Activated naive CD4-positive, alpha-beta T cell treated with anti-CD3 and anti-CD28 coated beads, Interleukin-2, amount 10 ng/mL, durations not matched to agents 7 days and 5 days (primary cell): ENCODE data around the gene C1GALT1C1.

Experiments
- CTCF ChIA-PET: fragments of 350-600 bp; sonication (Branson Sonifier 250); formaldehyde crosslinking; loops from one replicate; lab custom pipeline; 2021; ENCODE audit warnings: antibody characterized with exemption; lab: Charles Lee
- DNase-seq: peaks from one replicate; pipeline ENCODE4 v3.0.0-alpha.2; 2020
- H3K27ac Mint-ChIP-seq: one replicate; pipeline ENCODE4 v1.8.0; 2021; ENCODE audit warnings: mild to moderate bottlenecking, moderate library complexity, mixed read lengths
- H3K27me3 Mint-ChIP-seq: one replicate; pipeline ENCODE4 v1.8.0; 2021; ENCODE audit warnings: mild to moderate bottlenecking, mixed read lengths
- H3K36me3 Mint-ChIP-seq: one replicate; pipeline ENCODE4 v1.8.0; 2021; ENCODE audit warnings: mixed read lengths
- H3K4me1 Mint-ChIP-seq: one replicate; pipeline ENCODE4 v1.8.0; 2021; ENCODE audit warnings: mixed read lengths
- H3K4me3 Mint-ChIP-seq: one replicate; pipeline ENCODE4 v1.8.0; 2021; ENCODE audit warnings: mild to moderate bottlenecking, moderate library complexity, mixed read lengths
- H3K9me3 Mint-ChIP-seq: one replicate; pipeline ENCODE4 v1.8.0; 2021; ENCODE audit warnings: mixed read lengths

C1GALT1C1 gene

GRCh38 chrX:120638619-120639018 lies 8.8 kb upstream of the C1GALT1C1 start:
- H3K4me3 Mint-ChIP-seq: no peak overlapping the region
- no peaks in the 10 kb centered on the region for H3K9me3 Mint-ChIP-seq
- no peaks in the 10 kb centered on the region for H3K27me3 Mint-ChIP-seq
- H3K27ac Mint-ChIP-seq: no peak overlapping the region
- no peak for DNase-seq
- H3K4me1 Mint-ChIP-seq: no peaks in the 10 kb centered on the region
- H3K36me3 Mint-ChIP-seq: no peaks in the 10 kb centered on the region
- CTCF ChIA-PET: no interaction called here

DNA sequence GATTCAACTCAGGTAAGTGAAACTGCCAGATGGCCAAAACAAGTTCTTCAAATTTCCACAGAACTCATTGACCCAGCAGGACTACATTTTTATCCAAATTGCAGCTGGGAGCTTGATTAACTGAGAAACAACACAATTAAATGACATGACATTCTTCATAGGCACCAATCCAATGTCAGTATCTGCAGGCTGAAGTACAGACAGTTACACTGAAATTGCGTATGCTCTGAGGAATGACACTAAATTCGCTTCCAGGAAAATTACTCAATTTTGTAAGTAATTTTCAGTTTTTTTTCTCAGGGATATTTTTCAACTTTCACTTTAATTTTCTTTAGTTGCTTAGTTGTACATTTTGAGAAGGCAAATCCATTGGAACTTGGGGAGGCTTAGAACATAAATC lies 4.5 kb downstream of the C1GALT1C1 start:
- H3K27me3 Mint-ChIP-seq: no peaks in the 10 kb centered on the region
- CTCF ChIA-PET: no interaction called here

DNA sequence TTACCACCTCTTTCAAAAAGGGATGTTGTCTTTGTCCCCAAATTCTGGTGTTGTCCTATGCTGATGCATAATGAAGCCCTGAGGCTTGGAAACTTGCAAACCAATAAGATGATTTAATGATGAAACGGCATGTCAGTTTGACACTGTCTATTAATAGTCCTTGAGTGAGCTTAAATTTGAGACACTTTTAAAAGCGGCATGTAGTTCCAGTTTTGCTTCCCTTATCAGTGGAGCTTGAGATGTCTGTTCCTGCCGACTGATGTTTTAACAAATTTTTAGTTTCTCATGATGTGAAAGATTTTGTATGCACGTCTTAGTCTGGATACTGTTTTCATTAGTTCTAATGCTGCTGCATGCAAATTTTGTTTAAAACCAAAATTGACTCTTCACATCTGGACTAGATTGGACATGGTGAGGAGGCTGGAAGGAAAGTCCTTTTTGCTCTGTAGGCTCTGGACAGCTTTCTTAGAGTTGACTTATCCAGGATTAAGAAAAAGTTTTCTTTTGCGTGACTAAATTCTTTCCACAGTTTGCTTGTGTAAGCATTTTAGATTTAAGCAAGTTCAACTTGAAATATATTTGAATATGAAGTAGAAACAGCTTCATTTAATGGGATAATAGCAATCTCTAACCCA lies 11.7 kb downstream of the C1GALT1C1 start:
- H3K36me3 Mint-ChIP-seq: peaks cover 28% of the 10 kb centered on the region

More for the DNA sequence above, 4.5 kb downstream of the C1GALT1C1 start:
- Mint-ChIP-seq H3K9me3 (no peaks in the 10 kb centered on the region), H3K4me3 (no peak overlapping the region), H3K36me3 (peaks cover 33% of the 10 kb centered on the region), H3K4me1 (peaks cover 29% of the 10 kb centered on the region), H3K27ac (peak overlapping the region; percentile 8)
- DNase-seq: no peak

DNA sequence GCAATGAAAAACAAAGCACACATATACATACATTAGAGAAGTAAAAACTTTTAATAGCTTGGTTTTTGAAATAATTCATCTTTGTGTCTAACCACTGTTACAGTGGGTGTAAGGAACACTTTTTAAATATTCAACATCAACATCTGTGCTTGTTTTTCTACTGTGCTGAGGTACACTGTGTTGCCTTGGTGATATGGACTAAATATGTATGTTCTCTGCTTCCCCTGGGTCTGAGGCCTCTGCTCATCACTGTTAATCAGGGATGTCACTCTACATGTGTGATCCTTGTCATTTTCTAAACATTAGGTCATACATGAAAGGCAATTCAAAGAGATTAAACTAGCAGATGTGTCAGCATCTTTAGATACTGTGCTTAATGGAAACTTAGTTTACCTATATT lies 15.0 kb downstream of the C1GALT1C1 start:
- H3K9me3 Mint-ChIP-seq: no peaks in the 10 kb centered on the region
- H3K27me3 Mint-ChIP-seq: no peaks in the 10 kb centered on the region
- CTCF ChIA-PET: no interaction called here
- no peaks in the 10 kb centered on the region for H3K4me1 Mint-ChIP-seq
- peaks cover 26% of the 10 kb centered on the region for H3K36me3 Mint-ChIP-seq
- no peak overlapping the region for H3K27ac Mint-ChIP-seq
- H3K4me3 Mint-ChIP-seq: no peak overlapping the region
- no peak for DNase-seq

More for the DNA sequence above, 11.7 kb downstream of the C1GALT1C1 start:
- H3K27ac Mint-ChIP-seq: no peak overlapping the region
- no peak overlapping the region for H3K4me3 Mint-ChIP-seq
- H3K9me3 Mint-ChIP-seq: no peaks in the 10 kb centered on the region
- no peaks in the 10 kb centered on the region for H3K4me1 Mint-ChIP-seq
- H3K27me3 Mint-ChIP-seq: no peaks in the 10 kb centered on the region
- no peak for DNase-seq
- CTCF ChIA-PET: no interaction called here

DNA sequence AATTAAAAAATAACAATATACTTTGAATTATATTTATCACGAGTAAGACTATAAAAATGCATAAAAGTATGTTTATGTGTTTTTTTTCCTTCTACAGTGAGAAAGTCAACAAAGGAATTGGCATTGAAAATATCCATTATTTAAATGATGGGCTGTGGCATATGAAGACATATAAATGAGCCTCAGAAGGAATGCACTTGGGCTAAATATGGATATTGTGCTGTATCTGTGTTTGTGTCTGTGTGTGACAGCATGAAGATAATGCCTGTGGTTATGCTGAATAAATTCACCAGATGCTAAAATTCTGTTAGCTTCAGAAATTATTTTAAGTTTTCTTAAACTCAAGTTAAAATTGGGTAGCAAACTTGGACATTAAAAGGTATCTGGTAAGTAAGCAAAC lies 17.8 kb downstream of the C1GALT1C1 start:
- no peak overlapping the region for H3K4me3 Mint-ChIP-seq
- H3K4me1 Mint-ChIP-seq: no peaks in the 10 kb centered on the region
- CTCF ChIA-PET: no interaction called here
- no peak for DNase-seq
- no peak overlapping the region for H3K27ac Mint-ChIP-seq
- no peaks in the 10 kb centered on the region for H3K9me3 Mint-ChIP-seq
- no peaks in the 10 kb centered on the region for H3K27me3 Mint-ChIP-seq
- H3K36me3 Mint-ChIP-seq: peaks cover 26% of the 10 kb centered on the region

GRCh38 chrX:120604361-120604782 lies 25.5 kb downstream of the C1GALT1C1 start:
- peak overlapping the region; percentile 100 for H3K27ac Mint-ChIP-seq
- CTCF ChIA-PET: interaction anchor here (1.0 kb wide), 1 partner anchor 42 kb away, joined by 3 read pairs; no protein-coding TSS in a partner anchor
- DNase-seq: peak; percentile 54
- peaks cover 17% of the 10 kb centered on the region for H3K4me1 Mint-ChIP-seq
- no peaks in the 10 kb centered on the region for H3K27me3 Mint-ChIP-seq
- H3K36me3 Mint-ChIP-seq: peaks cover 13% of the 10 kb centered on the region
- H3K4me3 Mint-ChIP-seq: peak overlapping the region; percentile 96
- no peaks in the 10 kb centered on the region for H3K9me3 Mint-ChIP-seq

GRCh38 chrX:120603707-120604360 lies 26.0 kb downstream of the C1GALT1C1 start, which contains the start of gene MCTS1:
Gene MCTS1 (plus strand): TSS chrX:120604101. CDS start chrX:120604237, 136 bp downstream.
- peaks cover 11% of the 10 kb centered on the region for H3K36me3 Mint-ChIP-seq
- peak; percentile 88 for DNase-seq
- H3K27ac Mint-ChIP-seq: peak within 1 kb of the TSS; percentile 100
- H3K4me1 Mint-ChIP-seq: peaks cover 17% of the 10 kb centered on the region
- CTCF ChIA-PET: interaction anchor here (1.0 kb wide), 1 partner anchor 42 kb away, joined by 3 read pairs; no protein-coding TSS in a partner anchor
- no peaks in the 10 kb centered on the region for H3K27me3 Mint-ChIP-seq
- H3K4me3 Mint-ChIP-seq: peak within 1 kb of the TSS; percentile 96
- H3K9me3 Mint-ChIP-seq: no peaks in the 10 kb centered on the region

GRCh38 chrX:120585702-120586101 lies 44.2 kb downstream of the C1GALT1C1 start:
- Mint-ChIP-seq H3K9me3 (no peaks in the 10 kb centered on the region), H3K36me3 (no peaks in the 10 kb centered on the region), H3K27ac (no peak overlapping the region), H3K4me1 (no peaks in the 10 kb centered on the region), H3K4me3 (no peak overlapping the region), H3K27me3 (peaks cover 22% of the 10 kb centered on the region)
- no peak for DNase-seq
- CTCF ChIA-PET: no interaction called here
